ENCODE results near the gene UTS2B. TPM values are rescaled to one million over a fixed set of nuclear protein-coding genes. Genes with fewer than 3 reads are reported as not detected.

The UTS2B gene
- total and polyA plus RNA-seq, 9 of the 15 experiments (the other 6 are each of a cell fraction or from before 2014, with no cell fraction given), result 0.06 TPM; not detected in 8

DNA sequence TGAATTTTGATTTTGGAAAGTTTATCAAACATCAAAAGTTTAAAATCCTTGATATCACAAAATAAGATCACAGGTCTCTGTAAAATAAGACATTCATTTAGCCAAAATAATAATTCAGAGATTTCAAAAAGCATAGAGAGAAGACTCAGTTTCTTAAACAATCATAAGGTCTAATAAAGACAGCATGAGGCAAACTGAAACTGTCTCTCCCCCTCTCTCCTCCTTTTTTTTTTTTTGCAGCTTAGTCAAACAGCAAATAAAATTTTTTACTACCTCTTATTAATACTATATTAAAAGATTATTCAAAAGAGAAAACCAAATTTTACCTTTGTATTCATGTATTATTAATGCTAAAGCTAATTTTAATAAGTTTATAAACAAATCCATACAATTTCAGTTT is 73.9 kb downstream of the UTS2B start (continued):
- TF ChIP-seq NBN (IDR thresholded peaks at IDR 0.05; ENCODE audit: low read depth), result no peak

DNA sequence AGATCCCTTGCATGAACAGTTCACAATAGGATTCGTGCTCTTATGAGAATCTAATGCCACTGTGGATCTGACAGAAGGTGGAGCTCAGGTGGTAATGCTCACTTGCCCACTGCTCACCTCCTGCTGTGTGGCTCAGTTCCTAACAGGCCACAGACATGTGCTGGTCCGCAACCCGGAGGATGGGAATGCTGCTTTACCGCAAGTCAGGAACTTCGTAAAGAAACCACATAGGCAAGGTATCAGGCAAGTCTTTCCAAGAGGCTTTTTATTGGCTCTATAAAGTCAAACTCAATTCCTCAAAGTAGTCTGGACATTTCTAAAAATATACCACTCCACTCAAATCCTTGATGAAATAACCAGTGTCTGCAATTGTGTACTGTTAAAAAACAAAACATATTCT is 75.2 kb downstream of the UTS2B start:
- Histone ChIP-seq H4K20me1 (replicated peaks; ENCODE audit: control insufficient read depth, insufficient read depth, low read length) (no peaks in the 10 kb centered on the region), H3K27ac (ENCODE audit: extremely low read depth, low read depth, low read length) (no peak overlapping the region), H3K79me2 (ENCODE audit: control insufficient read depth, insufficient read depth, low read length) (no peaks in the 10 kb centered on the region), H3K36me3 (ENCODE audit: control insufficient read depth, insufficient read depth, low read length) (no peaks in the 10 kb centered on the region), H3K4me1 (replicated peaks in 1 of 2; ENCODE audit: control insufficient read depth in 2 of 2, insufficient read depth in 2 of 2, low read length in 2 of 2) (no peaks in the 10 kb centered on the region), H3K9me1 (ENCODE audit: control insufficient read depth, insufficient read depth, low read length) (no peaks in the 10 kb centered on the region), H2AFZ (ENCODE audit: low read depth, low read length) (no peak overlapping the region), H3K4me3 (no peak overlapping the region), H3K27me3 (ENCODE audit: control insufficient read depth in 2 of 2, insufficient read depth in 2 of 2, low read length in 2 of 2) (no peaks in the 10 kb centered on the region; a peak in 1 of 5 replicates), H3K9ac (ENCODE audit: insufficient read depth in 1 of 2, low read depth in 2 of 2, low read length in 2 of 2) (no peak overlapping the region), H3K9me3 (replicated peaks; ENCODE audit: control insufficient read depth, insufficient read depth, low read depth, low read length) (no peaks in the 10 kb centered on the region), H3K4me2 (ENCODE audit: insufficient read depth, low read length) (no peak overlapping the region)
- ATAC-seq (no peak), FAIRE-seq (no peak), DNase-seq (ENCODE audit: extremely low read depth in 1 of 4, low spot score in 3 of 4) (no peak)
- BruUV-seq (replicated peaks), result no TSS peak
- ChIA-PET CTCF (ENCODE audit: low intra/inter-chr PET ratio) (no interaction called here), POLR2A (interaction anchor here (1.0 kb wide), 1 partner anchor 17 kb away, joined by 3 read pairs; no protein-coding TSS in a partner anchor)
- whole genome bisulfite sequencing (ENCODE audit: insufficient coverage, low coverage, missing lambda C conversion rate), result 3% methylated on average over 5 of the region's 5 CpGs
- in situ Hi-C loops (cut with MboI) (no loop called here), intact Hi-C loops (cut with micrococcal nuclease) (loop anchor here (5.0 kb wide), 1 partner anchor 127 kb away; no protein-coding TSS in a partner anchor)
- no peak for TF ChIP-seq SP2 (IDR thresholded peaks at IDR 0.05; ENCODE audit: extremely low read depth, low read depth, low read length, poor library complexity, severe bottlenecking)
- TF ChIP-seq, protein P1, sequence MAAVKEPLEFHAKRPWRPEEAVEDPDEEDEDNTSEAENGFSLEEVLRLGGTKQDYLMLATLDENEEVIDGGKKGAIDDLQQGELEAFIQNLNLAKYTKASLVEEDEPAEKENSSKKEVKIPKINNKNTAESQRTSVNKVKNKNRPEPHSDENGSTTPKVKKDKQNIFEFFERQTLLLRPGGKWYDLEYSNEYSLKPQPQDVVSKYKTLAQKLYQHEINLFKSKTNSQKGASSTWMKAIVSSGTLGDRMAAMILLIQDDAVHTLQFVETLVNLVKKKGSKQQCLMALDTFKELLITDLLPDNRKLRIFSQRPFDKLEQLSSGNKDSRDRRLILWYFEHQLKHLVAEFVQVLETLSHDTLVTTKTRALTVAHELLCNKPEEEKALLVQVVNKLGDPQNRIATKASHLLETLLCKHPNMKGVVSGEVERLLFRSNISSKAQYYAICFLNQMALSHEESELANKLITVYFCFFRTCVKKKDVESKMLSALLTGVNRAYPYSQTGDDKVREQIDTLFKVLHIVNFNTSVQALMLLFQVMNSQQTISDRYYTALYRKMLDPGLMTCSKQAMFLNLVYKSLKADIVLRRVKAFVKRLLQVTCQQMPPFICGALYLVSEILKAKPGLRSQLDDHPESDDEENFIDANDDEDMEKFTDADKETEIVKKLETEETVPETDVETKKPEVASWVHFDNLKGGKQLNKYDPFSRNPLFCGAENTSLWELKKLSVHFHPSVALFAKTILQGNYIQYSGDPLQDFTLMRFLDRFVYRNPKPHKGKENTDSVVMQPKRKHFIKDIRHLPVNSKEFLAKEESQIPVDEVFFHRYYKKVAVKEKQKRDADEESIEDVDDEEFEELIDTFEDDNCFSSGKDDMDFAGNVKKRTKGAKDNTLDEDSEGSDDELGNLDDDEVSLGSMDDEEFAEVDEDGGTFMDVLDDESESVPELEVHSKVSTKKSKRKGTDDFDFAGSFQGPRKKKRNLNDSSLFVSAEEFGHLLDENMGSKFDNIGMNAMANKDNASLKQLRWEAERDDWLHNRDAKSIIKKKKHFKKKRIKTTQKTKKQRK (IDR thresholded peaks at IDR 0.05; ENCODE audit: borderline replicate concordance, low read depth, low read length), result no peak
- TF ChIP-seq CAMTA2 (CRISPR knock-in tag; conservative IDR thresholded peaks at IDR 0.05), result no peak
- TF ChIP-seq, protein P2, sequence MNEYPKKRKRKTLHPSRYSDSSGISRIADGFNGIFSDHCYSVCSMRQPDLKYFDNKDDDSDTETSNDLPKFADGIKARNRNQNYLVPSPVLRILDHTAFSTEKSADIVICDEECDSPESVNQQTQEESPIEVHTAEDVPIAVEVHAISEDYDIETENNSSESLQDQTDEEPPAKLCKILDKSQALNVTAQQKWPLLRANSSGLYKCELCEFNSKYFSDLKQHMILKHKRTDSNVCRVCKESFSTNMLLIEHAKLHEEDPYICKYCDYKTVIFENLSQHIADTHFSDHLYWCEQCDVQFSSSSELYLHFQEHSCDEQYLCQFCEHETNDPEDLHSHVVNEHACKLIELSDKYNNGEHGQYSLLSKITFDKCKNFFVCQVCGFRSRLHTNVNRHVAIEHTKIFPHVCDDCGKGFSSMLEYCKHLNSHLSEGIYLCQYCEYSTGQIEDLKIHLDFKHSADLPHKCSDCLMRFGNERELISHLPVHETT (CRISPR knock-in tag; conservative IDR thresholded peaks at IDR 0.05 in 1 of 2, IDR thresholded peaks at IDR 0.05 in 1 of 2), result no peak
- TF ChIP-seq, protein P3, sequence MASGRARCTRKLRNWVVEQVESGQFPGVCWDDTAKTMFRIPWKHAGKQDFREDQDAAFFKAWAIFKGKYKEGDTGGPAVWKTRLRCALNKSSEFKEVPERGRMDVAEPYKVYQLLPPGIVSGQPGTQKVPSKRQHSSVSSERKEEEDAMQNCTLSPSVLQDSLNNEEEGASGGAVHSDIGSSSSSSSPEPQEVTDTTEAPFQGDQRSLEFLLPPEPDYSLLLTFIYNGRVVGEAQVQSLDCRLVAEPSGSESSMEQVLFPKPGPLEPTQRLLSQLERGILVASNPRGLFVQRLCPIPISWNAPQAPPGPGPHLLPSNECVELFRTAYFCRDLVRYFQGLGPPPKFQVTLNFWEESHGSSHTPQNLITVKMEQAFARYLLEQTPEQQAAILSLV (tag; IDR thresholded peaks at IDR 0.05), result no peak
- no peak for TF ChIP-seq ESRRB (CRISPR knock-in tag; IDR thresholded peaks at IDR 0.05; ENCODE audit: borderline replicate concordance)
- TF ChIP-seq ZNF174 (CRISPR knock-in tag; IDR thresholded peaks at IDR 0.05), result no peak
- no peak for TF ChIP-seq RHOXF2B (CRISPR knock-in tag; conservative IDR thresholded peaks at IDR 0.05)
- TF ChIP-seq, protein P4, sequence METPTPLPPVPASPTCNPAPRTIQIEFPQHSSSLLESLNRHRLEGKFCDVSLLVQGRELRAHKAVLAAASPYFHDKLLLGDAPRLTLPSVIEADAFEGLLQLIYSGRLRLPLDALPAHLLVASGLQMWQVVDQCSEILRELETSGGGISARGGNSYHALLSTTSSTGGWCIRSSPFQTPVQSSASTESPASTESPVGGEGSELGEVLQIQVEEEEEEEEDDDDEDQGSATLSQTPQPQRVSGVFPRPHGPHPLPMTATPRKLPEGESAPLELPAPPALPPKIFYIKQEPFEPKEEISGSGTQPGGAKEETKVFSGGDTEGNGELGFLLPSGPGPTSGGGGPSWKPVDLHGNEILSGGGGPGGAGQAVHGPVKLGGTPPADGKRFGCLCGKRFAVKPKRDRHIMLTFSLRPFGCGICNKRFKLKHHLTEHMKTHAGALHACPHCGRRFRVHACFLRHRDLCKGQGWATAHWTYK (CRISPR knock-in tag; IDR thresholded peaks at IDR 0.05), result no peak
- TF ChIP-seq, protein P5, sequence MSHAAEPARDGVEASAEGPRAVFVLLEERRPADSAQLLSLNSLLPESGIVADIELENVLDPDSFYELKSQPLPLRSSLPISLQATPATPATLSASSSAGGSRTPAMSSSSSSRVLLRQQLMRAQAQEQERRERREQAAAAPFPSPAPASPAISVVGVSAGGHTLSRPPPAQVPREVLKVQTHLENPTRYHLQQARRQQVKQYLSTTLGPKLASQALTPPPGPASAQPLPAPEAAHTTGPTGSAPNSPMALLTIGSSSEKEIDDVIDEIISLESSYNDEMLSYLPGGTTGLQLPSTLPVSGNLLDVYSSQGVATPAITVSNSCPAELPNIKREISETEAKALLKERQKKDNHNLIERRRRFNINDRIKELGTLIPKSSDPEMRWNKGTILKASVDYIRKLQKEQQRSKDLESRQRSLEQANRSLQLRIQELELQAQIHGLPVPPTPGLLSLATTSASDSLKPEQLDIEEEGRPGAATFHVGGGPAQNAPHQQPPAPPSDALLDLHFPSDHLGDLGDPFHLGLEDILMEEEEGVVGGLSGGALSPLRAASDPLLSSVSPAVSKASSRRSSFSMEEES (CRISPR knock-in tag; IDR thresholded peaks at IDR 0.05), result no peak
- no peak for TF ChIP-seq CBFA2T2 (conservative IDR thresholded peaks at IDR 0.05)

All from K562 (cell line).